Heart right ventricle (tissue), 16 donors: ENCODE measurements around the gene NEBL. TPM values are rescaled to one million over a fixed set of nuclear protein-coding genes. Genes with fewer than 3 reads are reported as not detected.

Experiments used
- ATAC-seq, 8 donors: fragments of 200-7000 bp; cut with Tn5 transposase; one replicate each; pipeline ENCODE4 v1.9.1; 2020; ENCODE audit warnings: mild to moderate bottlenecking in 8 of 8, moderate library complexity in 8 of 8, moderate number of reproducible peaks in 1 of 8
- DNase-seq, 2 donors: peaks; one replicate each; pipeline ENCODE4 v3.0.0-alpha.2; 2020
- H3K27ac ChIP-seq, 10 donors: fragments of 200-600 bp; sonication (generic) in 2 of 10; one replicate each; pipeline versions ENCODE4 v1.5.0 to v1.8.0; 2020 to 2022; ENCODE audit warnings: mild to moderate bottlenecking in 3 of 10
- H3K27me3 ChIP-seq, 7 donors: fragments of 200-600 bp; one replicate each; pipeline ENCODE4 v1.8.0; 2021 to 2022; ENCODE audit warnings: mild to moderate bottlenecking in 2 of 7
- H3K36me3 ChIP-seq, 9 donors: fragments of 200-600 bp; sonication (generic) in 1 of 9; one replicate each; pipeline versions ENCODE4 v1.5.0 to v1.8.0; 2020 to 2022; ENCODE audit warnings: mild to moderate bottlenecking in 2 of 9
- H3K4me1 ChIP-seq, 9 donors: fragments of 200-600 bp; sonication (generic) in 1 of 9; one replicate each; pipeline versions ENCODE4 v1.5.0 to v1.8.0; 2020 to 2022; ENCODE audit warnings: mild to moderate bottlenecking in 4 of 9
- H3K4me3 ChIP-seq, 10 donors: fragments of 200-600 bp; sonication (generic) in 2 of 10; one replicate each; pipeline versions ENCODE4 v1.5.0 to v1.8.0; 2020 to 2022; ENCODE audit warnings: mild to moderate bottlenecking in 7 of 10, moderate library complexity in 2 of 10
- H3K9me3 ChIP-seq, 11 donors: fragments of 200-600 bp in 10 of 11; sonication (generic) in 2 of 11; one replicate each; pipeline versions ENCODE4 v1.5.0 to v1.8.0; 2013 to 2022; ENCODE audit warnings: mild to moderate bottlenecking in 2 of 11, control low read depth in 1 of 11, moderate library complexity in 1 of 11
- WGBS, 2 donors: extraction: QIAGEN DNeasy Blood & Tissue Kit; methylation state at CpG; one replicate each; pipeline ENCODE4 v1.1.7; 2013; ENCODE audit warnings: inconsistent platforms in 1 of 2; 5-methylcytosine and 5-hydroxymethylcytosine counted together
- intact Hi-C, 10 donors: fragments of 100-400 bp; cut with DNase I; formaldehyde crosslinking; loops; one replicate each; pipeline versions ENCODE4 v1.11.1 to v1.14.2; 2022
- polyA plus RNA-seq, 2 donors: library from polyadenylated mRNA; stranded (reverse); fragments of 200-250 nt; gene quantifications; one replicate each; pipeline ENCODE4 v1.2.3, GENCODE V29; 2013
- total RNA-seq, 10 donors: library from RNA; stranded (reverse); fragmentation: NEBNext Ultra II Directional in 3 of 10; extraction: Animal tissue kit (Norgen Biotek cat#: 25700) in 3 of 10; gene quantifications; one replicate each; pipeline versions ENCODE4 v1.2.1 to v1.2.4, GENCODE V29; 2021 to 2023
- TF ChIP-seq, protein P1 (sequence below), 9 donors: fragments of 200-600 bp; sonication (generic) in 2 of 9; IDR thresholded peaks; one replicate each; pipeline versions ENCODE4 v1.5.0 to v1.8.0; 2021 to 2022; ENCODE audit warnings: antibody characterized with exemption in 9 of 9, mild to moderate bottlenecking in 5 of 9, moderate library complexity in 1 of 9
- donor health status: Arrhythmogenic right ventricular cardiomyopathy.
- donor health status: ischemic (EF 13 %, LVEDD 7.1; RV severe dilation, severe dysfunction).
- donor health status: healthy with polysubstance abuse.
- donor health status: DM: no; HTN: yes; CAD: no.
- donor health status: DM: no; HTN: no; CAD: no.
- donor health status: ischemic (EF 25% LVEDD 6.9; RV normal size, moderate dysfunction).
- donor health status: ischemic (EF 25% LVEDD 5.7; RV mildly dilated, moderate dysfunction).
- donor health status: healthy.
- donor health status: DM: yes; HTN: yes; CAD: no.
- donor health status: Ischemic cardiomyopathy.
- donor health status: ischemic (EF 35%, LVEDD 5.7; RV mildly dilated, moderate dysfunction).
- donor health status: nonischemic (EF 11% LVEDD 7.7; RV severe dilation, severe dysfunction).
- donor health status: DM: yes; HTN: yes; CAD: no.
- donor health status: PGD.
- donor health status: ischemic (EF 29% LVEDD 5.4; RV normal size, mild dysfunction).
- donor health status: nonischemic (EF 23%, LVEDD 6.1; RV moderate dilation, normal function).

NEBL gene
- total and polyA plus RNA-seq, 12 donors, result 113 to 899 (median 722) TPM

GRCh38 chr10:20852303-20852702 lies 44.8 kb downstream of the NEBL start:
- TF ChIP-seq, protein P1, sequence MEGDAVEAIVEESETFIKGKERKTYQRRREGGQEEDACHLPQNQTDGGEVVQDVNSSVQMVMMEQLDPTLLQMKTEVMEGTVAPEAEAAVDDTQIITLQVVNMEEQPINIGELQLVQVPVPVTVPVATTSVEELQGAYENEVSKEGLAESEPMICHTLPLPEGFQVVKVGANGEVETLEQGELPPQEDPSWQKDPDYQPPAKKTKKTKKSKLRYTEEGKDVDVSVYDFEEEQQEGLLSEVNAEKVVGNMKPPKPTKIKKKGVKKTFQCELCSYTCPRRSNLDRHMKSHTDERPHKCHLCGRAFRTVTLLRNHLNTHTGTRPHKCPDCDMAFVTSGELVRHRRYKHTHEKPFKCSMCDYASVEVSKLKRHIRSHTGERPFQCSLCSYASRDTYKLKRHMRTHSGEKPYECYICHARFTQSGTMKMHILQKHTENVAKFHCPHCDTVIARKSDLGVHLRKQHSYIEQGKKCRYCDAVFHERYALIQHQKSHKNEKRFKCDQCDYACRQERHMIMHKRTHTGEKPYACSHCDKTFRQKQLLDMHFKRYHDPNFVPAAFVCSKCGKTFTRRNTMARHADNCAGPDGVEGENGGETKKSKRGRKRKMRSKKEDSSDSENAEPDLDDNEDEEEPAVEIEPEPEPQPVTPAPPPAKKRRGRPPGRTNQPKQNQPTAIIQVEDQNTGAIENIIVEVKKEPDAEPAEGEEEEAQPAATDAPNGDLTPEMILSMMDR (IDR thresholded peaks at IDR 0.05), result no peak
- ATAC-seq (no peak), DNase-seq (no peak)
- H3K36me3 ChIP-seq, result peaks cover 0 to 79% (median 13%) of the 10 kb centered on the region in 9 donors
- intact Hi-C loops, result loop anchor here in 3 of 10 donors (10.0 kb wide), 2 partner anchors 412 to 1438 kb away; no protein-coding TSS in a partner anchor
- 92 to 94% methylated on average over 10 of the region's 10 CpGs for WGBS, 2 donors
- peaks cover 0 to 18% (median 0%) of the 10 kb centered on the region in 9 donors for H3K4me1 ChIP-seq
- H3K27me3 ChIP-seq, result no peaks in the 10 kb centered on the region
- peaks cover 0 to 11% (median 0%) of the 10 kb centered on the region in 11 donors for H3K9me3 ChIP-seq
- H3K27ac ChIP-seq, result no peak overlapping the region
- H3K4me3 ChIP-seq, result no peak overlapping the region

- Histone ChIP-seq H3K4me1 (peaks cover 0 to 6% (median 0%) of the 10 kb centered on the region in 9 donors), H3K27ac (no peak overlapping the region), H3K4me3 (no peak overlapping the region), H3K27me3 (no peaks in the 10 kb centered on the region), H3K36me3 (peaks cover 0 to 92% (median 13%) of the 10 kb centered on the region in 9 donors), H3K9me3 (peaks cover 0 to 11% (median 0%) of the 10 kb centered on the region in 11 donors)
- intact Hi-C loops, result no loop called here
- TF ChIP-seq, protein P1 (IDR thresholded peaks at IDR 0.05), result no peak
- DNase-seq (no peak), ATAC-seq (no peak)
- WGBS, 2 donors, result 86 to 87% methylated on average over 2 of the region's 2 CpGs
Observed at GRCh38 chr10:20847512-20847911, 49.6 kb downstream of the NEBL start.

DNA sequence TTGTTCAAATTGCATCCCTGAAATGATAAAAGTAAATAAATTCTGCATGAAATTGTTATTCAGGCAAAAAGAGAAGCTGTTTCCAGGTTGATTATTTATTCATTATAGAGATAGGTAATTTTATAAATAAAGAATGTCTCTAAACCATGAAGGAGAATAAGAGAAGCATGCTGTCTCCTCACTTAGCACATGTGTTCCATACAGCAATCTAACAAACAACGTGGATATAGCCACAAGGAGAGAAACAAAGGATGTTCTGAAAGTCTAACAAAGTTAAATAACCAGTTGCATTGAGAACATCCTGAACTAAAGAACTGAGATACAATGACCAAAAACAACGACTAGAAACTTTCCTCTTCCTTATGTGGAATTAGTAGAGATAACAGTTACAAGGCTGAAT lies 50.8 kb downstream of the NEBL start:
- Histone ChIP-seq H3K27ac (no peak overlapping the region), H3K9me3 (peaks cover 0 to 11% (median 0%) of the 10 kb centered on the region in 11 donors), H3K36me3 (peaks cover 0 to 91% (median 13%) of the 10 kb centered on the region in 9 donors), H3K4me1 (peaks cover 0 to 6% (median 0%) of the 10 kb centered on the region in 9 donors), H3K27me3 (no peaks in the 10 kb centered on the region), H3K4me3 (no peak overlapping the region)
- intact Hi-C loops, result no loop called here
- 32 to 41% methylated on average over 2 of the region's 2 CpGs for WGBS, 2 donors
- DNase-seq (no peak), ATAC-seq (no peak)
- TF ChIP-seq, protein P1 (IDR thresholded peaks at IDR 0.05), result no peak

DNA sequence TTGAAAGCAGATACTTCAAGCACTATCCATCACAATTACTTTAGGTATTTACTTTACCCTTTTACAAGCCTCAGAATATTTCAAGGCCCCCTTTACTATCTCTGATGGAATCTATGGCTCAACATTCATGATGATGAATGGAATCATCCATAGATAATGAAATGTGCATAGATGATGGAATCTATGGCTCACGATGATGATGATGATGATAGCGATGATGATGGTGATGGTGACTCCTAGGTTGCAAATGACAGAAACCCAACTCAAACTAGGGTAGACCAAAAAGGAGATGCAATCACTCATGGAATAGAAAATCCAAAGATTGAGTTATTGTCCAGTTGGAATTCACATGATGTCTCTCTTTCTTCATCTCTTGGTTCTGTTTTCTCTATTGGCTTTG lies 55.7 kb downstream of the NEBL start:
- Histone ChIP-seq H3K4me3 (no peak overlapping the region), H3K4me1 (peaks cover 0 to 9% (median 0%) of the 10 kb centered on the region in 9 donors), H3K36me3 (peaks cover 0 to 96% (median 23%) of the 10 kb centered on the region in 9 donors), H3K27ac (no peak overlapping the region), H3K27me3 (no peaks in the 10 kb centered on the region), H3K9me3 (peaks cover 0 to 14% (median 0%) of the 10 kb centered on the region in 11 donors)
- no peak for ATAC-seq
- DNase-seq, result no peak
- intact Hi-C loops, result loop anchor here in 1 of 10 donors (2.0 kb wide), 1 partner anchor 29 kb away; no protein-coding TSS in a partner anchor
- TF ChIP-seq, protein P1 (IDR thresholded peaks at IDR 0.05), result no peak
- 98 to 100% methylated on average over 2 of the region's 2 CpGs for WGBS, 2 donors
